Pancreas (tissue), 10 donors: Measurements from ENCODE around the gene JCHAIN. TPM values are rescaled to one million over a fixed set of nuclear protein-coding genes. Genes with fewer than 3 reads are reported as not detected.

Source experiments
- ATAC-seq, 4 donors: fragments of 200-7000 bp; cut with Tn5 transposase; one replicate each; pipeline versions ENCODE4 v1.8.0 to v1.9.1; 2020; ENCODE audit warnings: mild to moderate bottlenecking in 4 of 4, moderate library complexity in 4 of 4
- DNase-seq, 6 donors: peaks; one replicate each; pipeline ENCODE4 v3.0.0-alpha.2; 2020
- FAIRE-seq: peaks from 2 replicates; lab custom pipeline; 2012; peaks lifted over from hg19 to GRCh38; lab: Jason Lieb, UNC
- H3K27ac ChIP-seq, 4 donors: fragments of 200-600 bp; sonication (generic); 1 replicate in 3 of 4; 2 replicates in 1 of 4; pipeline versions ENCODE4 v1.5.0 to v1.8.0; 2020
- H3K27me3 ChIP-seq, 4 donors: fragments of 200-600 bp; one replicate each; pipeline ENCODE4 v1.8.0; 2021
- H3K36me3 ChIP-seq, 3 donors: fragments of 200-600 bp; sonication (generic) in 1 of 3; one replicate each; pipeline versions ENCODE4 v1.5.0 to v1.8.0; 2020 to 2021
- H3K4me1 ChIP-seq, 3 donors: fragments of 200-600 bp; one replicate each; pipeline ENCODE4 v1.8.0; 2021
- H3K4me3 ChIP-seq, 4 donors: fragments of 200-600 bp; sonication (generic) in 2 of 4; one replicate each; pipeline versions ENCODE4 v1.5.0 to v1.8.0; 2020 to 2021
- H3K9me3 ChIP-seq, 4 donors: fragments of 200-600 bp; one replicate each; pipeline ENCODE4 v1.8.0; 2021
- CTCF ChIP-seq, 4 donors: fragments of 200-600 bp; sonication (generic) in 3 of 4; IDR thresholded peaks; one replicate each; pipeline versions ENCODE4 v1.5.0 to v1.8.0; 2021; ENCODE audit warnings: antibody characterized with exemption in 4 of 4
- WGBS, 2 donors: extraction: QIAGEN DNeasy Blood & Tissue Kit; methylation state at CpG; one replicate each; pipeline ENCODE4 v1.1.7; 2013; 5-methylcytosine and 5-hydroxymethylcytosine counted together
- intact Hi-C, 3 donors: fragments of 100-400 bp; cut with DNase I; formaldehyde crosslinking; loops; one replicate each; pipeline versions ENCODE4 v1.11.1 to v1.14.2; 2022
- polyA plus RNA-seq, 2 donors: library from polyadenylated mRNA; stranded (reverse); fragments of 200-250 nt; gene quantifications; one replicate each; pipeline ENCODE4 v1.2.3, GENCODE V29; 2013
- total RNA-seq, 6 donors: library from RNA; stranded (reverse); fragmentation: NEBNext Ultra II Directional in 4 of 6; extraction: Animal tissue kit (Norgen Biotek cat#: 25700) in 4 of 6; gene quantifications; one replicate each; pipeline versions ENCODE4 v1.2.1 to v1.2.4, GENCODE V29; 2021 to 2023
- donor health status: healthy with polysubstance abuse.
- donor health status: DM: no; HTN: no; CAD: no; lungs with moderate emphysema.
- donor health status: DM: no; HTN: no; CAD: no.
- donor health status: control.
- donor health status: control.
- donor health status: Bipolar disorder and iron deficiency.
- donor health status: DM: yes; HTN: yes; CAD: no.
- donor health status: DM: no; HTN: no; CAD: no.
- donor health status: DM: no; HTN: no; CAD: no.
- donor health status: DM: yes; HTN: yes; CAD: no.

The JCHAIN gene
- total and polyA plus RNA-seq, 8 donors: 0.38 to 122 (median 2.2) TPM

- Histone ChIP-seq H3K4me3 (no peak overlapping the region), H3K27me3 (no peaks in the 10 kb centered on the region), H3K9me3 (no peaks in the 10 kb centered on the region), H3K27ac (no peak overlapping the region), H3K4me1 (no peaks in the 10 kb centered on the region), H3K36me3 (no peaks in the 10 kb centered on the region)
- FAIRE-seq (no peak), ATAC-seq (no peak), DNase-seq (no peak)
- intact Hi-C loops: no loop called here
- TF ChIP-seq CTCF (IDR thresholded peaks at IDR 0.05): no peak
Measured at GRCh38 chr4:70681704-70682103, 15.4 kb upstream of the JCHAIN start.

GRCh38 chr4:70680934-70681333 lies 14.6 kb upstream of the JCHAIN start:
- FAIRE-seq (no peak), ATAC-seq (no peak), DNase-seq (no peak)
- Histone ChIP-seq H3K4me1 (no peaks in the 10 kb centered on the region), H3K9me3 (no peaks in the 10 kb centered on the region), H3K36me3 (no peaks in the 10 kb centered on the region), H3K27me3 (no peaks in the 10 kb centered on the region), H3K4me3 (no peak overlapping the region), H3K27ac (no peak overlapping the region)
- TF ChIP-seq CTCF (IDR thresholded peaks at IDR 0.05): no peak
- intact Hi-C loops: no loop called here

- Histone ChIP-seq H3K4me3 (no peak overlapping the region), H3K9me3 (no peaks in the 10 kb centered on the region), H3K27me3 (no peaks in the 10 kb centered on the region), H3K27ac (no peak overlapping the region), H3K4me1 (no peaks in the 10 kb centered on the region), H3K36me3 (no peaks in the 10 kb centered on the region)
- intact Hi-C loops: no loop called here
- 86 to 93% methylated on average over 1 of the region's 1 CpG for WGBS, 2 donors
- DNase-seq (no peak), FAIRE-seq (no peak), ATAC-seq (no peak)
- no peak for TF ChIP-seq CTCF (IDR thresholded peaks at IDR 0.05)
Measured at GRCh38 chr4:70678383-70678999, 12.2 kb upstream of the JCHAIN start.

GRCh38 chr4:70676554-70677090 lies 10.3 kb upstream of the JCHAIN start:
- FAIRE-seq: no peak
- Histone ChIP-seq H3K4me1 (no peaks in the 10 kb centered on the region), H3K27ac (no peak overlapping the region), H3K9me3 (no peaks in the 10 kb centered on the region), H3K36me3 (no peaks in the 10 kb centered on the region), H3K27me3 (no peaks in the 10 kb centered on the region), H3K4me3 (no peak overlapping the region)
- TF ChIP-seq CTCF (IDR thresholded peaks at IDR 0.05): no peak
- no peak for ATAC-seq
- no peak for DNase-seq
- 86 to 91% methylated on average over 6 of the region's 6 CpGs for WGBS, 2 donors
- intact Hi-C loops: no loop called here

GRCh38 chr4:70674731-70675130 lies 8.4 kb upstream of the JCHAIN start:
- no peak for DNase-seq
- Histone ChIP-seq H3K27ac (no peak overlapping the region), H3K36me3 (no peaks in the 10 kb centered on the region), H3K4me1 (no peaks in the 10 kb centered on the region), H3K4me3 (no peak overlapping the region), H3K9me3 (no peaks in the 10 kb centered on the region), H3K27me3 (no peaks in the 10 kb centered on the region)
- 58 to 65% methylated on average over 1 of the region's 1 CpG for WGBS, 2 donors
- FAIRE-seq: no peak
- no peak for TF ChIP-seq CTCF (IDR thresholded peaks at IDR 0.05)
- intact Hi-C loops: no loop called here
- ATAC-seq: no peak
